MG63 (cell line): ENCODE measurements around the gene SLC25A39. TPM values are rescaled to one million over a fixed set of nuclear protein-coding genes. Genes with fewer than 3 reads are reported as not detected.
"Not testable (repeated sequence)": the region's sequence is repeated elsewhere in the genome, so short reads cannot be mapped to it uniquely, and the experiment has no call there.

Experiments
- DNase-seq: peaks from one replicate; pipeline ENCODE4 v3.0.0-alpha.2; 2020
- H3K27me3 ChIP-seq: fragments of 250-450 bp; sonication (Bioruptor Pico); 2 replicates; pipeline ENCODE4 v1.5.1; 2020; ENCODE audit warnings: mild to moderate bottlenecking, moderate library complexity
- H3K36me3 ChIP-seq: fragments of 250-450 bp; sonication (Bioruptor Pico); 2 replicates; pipeline ENCODE4 v1.5.1; 2020; ENCODE audit warnings: mild to moderate bottlenecking, moderate library complexity
- H3K4me3 ChIP-seq: fragments of 250-450 bp; sonication (Bioruptor Pico); 2 replicates; pipeline ENCODE4 v1.5.1; 2020; ENCODE audit warnings: mild to moderate bottlenecking, moderate library complexity
- H3K9me3 ChIP-seq: fragments of 250-450 bp; sonication (Bioruptor Pico); 2 replicates; pipeline ENCODE4 v1.5.1; 2020; ENCODE audit warnings: mild to moderate bottlenecking, moderate library complexity
- total RNA-seq: library from RNA; depleted of rRNA; stranded (reverse); fragments of >200 nt; shearing (Covaris generic); gene quantifications from 2 replicates; pipeline ENCODE4 v1.2.3, GENCODE V29; 2014; ENCODE audit warnings: low replicate concordance

SLC25A39 gene
- total RNA-seq, 1 experiment from 2014 or later: 155 TPM

GRCh38 chr17:44359006-44359405, 34.4 kb upstream of the SLC25A39 start:
- Histone ChIP-seq H3K9me3 (no peaks in the 10 kb centered on the region), H3K27me3 (no peaks in the 10 kb centered on the region), H3K4me3 (no peak overlapping the region), H3K36me3 (no peaks in the 10 kb centered on the region)
- DNase-seq: no peak

DNA sequence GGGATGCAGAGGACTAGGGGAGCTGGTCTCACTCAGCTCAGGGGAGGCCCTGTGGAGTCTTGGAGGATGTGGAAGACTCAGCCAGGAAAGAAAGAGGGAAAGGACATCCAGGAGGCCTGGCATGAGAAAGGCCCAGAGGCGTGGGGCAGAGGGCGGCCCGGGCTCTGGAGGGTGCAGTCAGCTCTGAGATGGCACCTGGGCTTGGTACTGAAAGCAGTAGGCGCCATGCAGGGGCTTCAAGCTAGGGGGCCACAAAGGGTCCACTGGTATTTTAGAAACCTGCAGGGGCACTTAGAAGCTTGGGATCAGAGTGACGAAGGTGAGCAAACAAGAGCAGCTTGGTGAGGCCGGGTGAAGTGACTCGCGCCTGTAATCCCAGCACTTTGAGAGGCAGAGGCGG, 33.4 kb upstream of the SLC25A39 start:
- H3K27me3 ChIP-seq: no peaks in the 10 kb centered on the region

GRCh38 chr17:44356241-44356640, 31.6 kb upstream of the SLC25A39 start:
- Histone ChIP-seq H3K9me3 (no peaks in the 10 kb centered on the region), H3K27me3 (no peaks in the 10 kb centered on the region), H3K36me3 (no peaks in the 10 kb centered on the region; the same call in 1 of the 2 replicates), H3K4me3 (no peak overlapping the region)
- DNase-seq: no peak

More for the DNA sequence above, 33.4 kb upstream of the SLC25A39 start:
- H3K9me3 ChIP-seq: no peaks in the 10 kb centered on the region
- DNase-seq: no peak
- H3K36me3 ChIP-seq: no peaks in the 10 kb centered on the region
- H3K4me3 ChIP-seq: no peak overlapping the region

DNA sequence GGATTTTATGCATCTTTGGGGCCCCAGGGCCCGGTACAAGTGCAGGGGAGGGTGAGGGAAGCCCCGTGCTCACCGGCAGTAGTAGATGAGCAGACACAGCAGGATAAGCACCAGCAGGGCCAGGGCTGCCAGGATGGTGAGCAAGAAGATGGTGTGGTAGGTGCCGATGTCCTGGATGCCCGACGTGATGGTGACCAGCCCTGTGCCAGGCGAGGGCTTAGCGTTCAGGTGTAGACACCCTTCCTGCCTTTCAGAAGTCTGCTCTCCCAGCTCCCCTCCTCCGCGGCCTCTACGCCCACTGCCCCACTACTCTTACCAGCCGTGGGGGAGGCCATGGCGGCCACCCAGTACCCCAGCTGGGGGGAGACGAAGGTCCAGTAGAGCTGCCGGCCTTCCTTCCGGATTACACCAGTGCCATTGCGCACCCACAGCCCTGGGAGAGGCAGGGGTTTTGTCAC, 31.0 kb upstream of the SLC25A39 start:
- Histone ChIP-seq H3K27me3 (no peaks in the 10 kb centered on the region), H3K36me3 (peaks cover 4% of the 10 kb centered on the region), H3K4me3 (no peak overlapping the region), H3K9me3 (no peaks in the 10 kb centered on the region)
- DNase-seq: no peak

- DNase-seq: no peak
- H3K9me3 ChIP-seq: no peaks in the 10 kb centered on the region
- H3K36me3 ChIP-seq: peaks cover 6% of the 10 kb centered on the region
- no peaks in the 10 kb centered on the region for H3K27me3 ChIP-seq
- no peak overlapping the region for H3K4me3 ChIP-seq
These were observed 30.2 kb upstream of the SLC25A39 start for GRCh38 chr17:44354582-44355561.

GRCh38 chr17:44353672-44354331, 29.2 kb upstream of the SLC25A39 start:
- peak overlapping the region; percentile 29; the same call in 1 of the 2 replicates for H3K4me3 ChIP-seq
- peaks cover 6% of the 10 kb centered on the region for H3K36me3 ChIP-seq
- H3K9me3 ChIP-seq: no peaks in the 10 kb centered on the region
- no peaks in the 10 kb centered on the region for H3K27me3 ChIP-seq
- peak; percentile 36 for DNase-seq

- Histone ChIP-seq H3K36me3 (peaks cover 6% of the 10 kb centered on the region), H3K27me3 (no peaks in the 10 kb centered on the region), H3K4me3 (no peak overlapping the region), H3K9me3 (no peaks in the 10 kb centered on the region)
- DNase-seq: no peak
These were observed 28.4 kb upstream of the SLC25A39 start for GRCh38 chr17:44352828-44353671.

GRCh38 chr17:44351961-44352827, 27.6 kb upstream of the SLC25A39 start:
- DNase-seq: no peak
- Histone ChIP-seq H3K36me3 (peaks cover 6% of the 10 kb centered on the region), H3K27me3 (no peaks in the 10 kb centered on the region), H3K4me3 (no peak overlapping the region), H3K9me3 (no peaks in the 10 kb centered on the region)

- H3K4me3 ChIP-seq: no peak overlapping the region
- H3K9me3 ChIP-seq: no peaks in the 10 kb centered on the region
- DNase-seq: no peak
- peaks cover 6% of the 10 kb centered on the region for H3K36me3 ChIP-seq
- H3K27me3 ChIP-seq: no peaks in the 10 kb centered on the region
These were observed 26.8 kb upstream of the SLC25A39 start for GRCh38 chr17:44351464-44351863.

- DNase-seq: peak; percentile 58
- Histone ChIP-seq H3K9me3 (no peaks in the 10 kb centered on the region), H3K4me3 (no peak overlapping the region), H3K36me3 (peaks cover 6% of the 10 kb centered on the region), H3K27me3 (no peaks in the 10 kb centered on the region)
These were observed 26.2 kb upstream of the SLC25A39 start for GRCh38 chr17:44350733-44351226.

- Histone ChIP-seq H3K4me3 (no peak overlapping the region), H3K9me3 (no peaks in the 10 kb centered on the region), H3K36me3 (peaks cover 6% of the 10 kb centered on the region), H3K27me3 (no peaks in the 10 kb centered on the region)
- no peak for DNase-seq
These were observed 25.0 kb upstream of the SLC25A39 start for GRCh38 chr17:44349553-44350070.

DNA sequence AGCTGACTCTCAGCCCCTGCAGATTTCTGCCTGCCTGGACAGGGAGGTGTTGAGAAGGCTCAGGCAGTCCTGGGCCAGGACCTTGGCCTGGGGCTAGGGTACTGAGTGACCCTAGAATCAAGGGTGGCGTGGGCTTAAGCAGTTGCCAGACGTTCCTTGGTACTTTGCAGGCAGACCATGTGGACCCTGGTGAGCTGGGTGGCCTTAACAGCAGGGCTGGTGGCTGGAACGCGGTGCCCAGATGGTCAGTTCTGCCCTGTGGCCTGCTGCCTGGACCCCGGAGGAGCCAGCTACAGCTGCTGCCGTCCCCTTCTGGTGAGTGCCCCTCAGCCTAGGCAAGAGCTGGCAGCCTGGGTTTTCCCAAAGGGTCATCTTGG, 24.4 kb upstream of the SLC25A39 start:
- Histone ChIP-seq H3K27me3 (no peaks in the 10 kb centered on the region), H3K9me3 (no peaks in the 10 kb centered on the region), H3K36me3 (peaks cover 6% of the 10 kb centered on the region), H3K4me3 (no peak overlapping the region)
- DNase-seq: no peak

DNA sequence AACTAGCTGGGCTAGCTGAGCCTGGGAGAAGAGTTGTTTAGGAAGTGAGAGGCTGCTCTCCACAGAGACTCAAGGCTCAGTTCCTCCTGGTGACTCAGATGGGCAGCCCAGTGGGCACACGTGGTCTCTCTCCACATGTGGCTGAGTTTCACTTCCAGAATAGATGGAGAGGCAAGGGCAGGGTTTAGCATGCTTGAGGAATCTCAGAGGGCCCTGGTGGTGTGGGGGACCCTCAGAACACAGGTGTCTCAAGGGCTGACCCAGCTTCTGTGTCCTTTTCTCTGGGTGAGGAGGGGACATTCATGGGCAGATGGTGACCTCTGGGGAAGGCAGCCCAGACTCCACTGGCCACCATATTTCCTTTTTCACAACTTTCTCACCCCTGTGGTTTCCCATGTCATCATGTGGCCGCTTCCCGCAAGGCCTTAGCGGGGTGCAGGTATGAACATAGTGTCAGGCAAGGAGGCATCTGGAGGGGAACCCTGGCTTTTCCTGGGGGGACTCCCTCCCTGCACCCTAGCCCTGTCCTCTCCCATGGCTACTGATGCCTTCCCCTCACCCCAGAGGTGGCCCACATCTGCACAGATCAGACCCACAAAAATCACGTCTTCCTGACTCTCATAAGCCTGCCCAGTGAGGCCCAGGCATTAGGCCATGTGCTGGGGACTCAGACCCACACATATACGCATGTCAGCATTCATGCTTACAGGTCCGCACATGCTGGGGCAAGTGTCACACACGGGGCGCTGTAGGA, 23.8 kb upstream of the SLC25A39 start:
- DNase-seq: no peak
- Histone ChIP-seq H3K36me3 (peaks cover 6% of the 10 kb centered on the region), H3K4me3 (no peak overlapping the region)

GRCh38 chr17:44347206-44348055, 22.8 kb upstream of the SLC25A39 start:
- H3K27me3 ChIP-seq, DNase-seq, H3K4me3 ChIP-seq, H3K36me3 ChIP-seq, H3K9me3 ChIP-seq: not testable (repeated sequence)

More for the DNA sequence above, 23.8 kb upstream of the SLC25A39 start:
- Histone ChIP-seq H3K27me3 (no peaks in the 10 kb centered on the region), H3K9me3 (no peaks in the 10 kb centered on the region)
